Left cardiac atrium (tissue), 4 donors: ENCODE data around the gene STOML1. TPM values are rescaled to one million over a fixed set of nuclear protein-coding genes. Genes with fewer than 3 reads are reported as not detected.
A peak's percentile ranks its signal among the peaks of the same experiment; 100 is the strongest.

Source experiments
- ATAC-seq, 2 donors: fragments of 200-7000 bp; cut with Tn5 transposase; one replicate each; pipeline ENCODE4 v1.9.1; 2020; ENCODE audit warnings: mild to moderate bottlenecking in 2 of 2, moderate library complexity in 2 of 2
- DNase-seq: peaks from one replicate; pipeline ENCODE4 v3.0.0-alpha.2; 2020
- intact Hi-C, 2 donors: fragments of 100-400 bp; cut with DNase I; formaldehyde crosslinking; loops; one replicate each; pipeline versions ENCODE4 v1.14.1 to v1.15.1; 2022 to 2023
- total RNA-seq, 2 donors: library from RNA; stranded (reverse); fragmentation: NEBNext Ultra II Directional; extraction: Animal tissue kit (Norgen Biotek cat#: 25700); gene quantifications; one replicate each; pipeline ENCODE4 v1.2.1, GENCODE V29; 2021
- donor health status: DM: no; HTN: yes; CAD: no.
- donor health status: DM: no; HTN: yes; CAD: no; lungs with severe emphysema.
- donor health status: DM: yes; HTN: yes; CAD: no.
- donor health status: Dilated cardiomyopathy.

The STOML1 gene
- total RNA-seq, 2 donors from 2014 or later = 20.3 to 21.1 TPM

DNA sequence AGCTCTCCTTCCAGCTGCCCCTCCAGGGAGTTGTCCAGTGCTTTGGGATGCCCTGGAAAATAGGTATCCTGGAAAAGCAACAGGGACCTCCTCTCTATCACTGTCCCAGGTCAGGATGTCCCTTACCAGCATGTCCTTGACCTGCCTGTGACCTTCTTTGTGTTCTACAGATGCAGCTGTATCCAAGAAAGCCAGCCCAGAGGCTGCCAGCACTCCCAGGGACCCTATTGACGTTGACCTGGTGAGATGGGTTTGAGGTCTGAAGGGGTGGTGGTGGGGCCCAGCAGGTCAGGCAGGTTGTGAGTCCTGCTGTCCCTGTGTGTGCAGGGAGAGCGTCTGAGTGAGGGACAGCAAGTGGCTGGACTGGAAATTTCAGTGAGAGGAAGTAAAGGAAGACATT, 32.6 kb upstream of the STOML1 start:
- DNase-seq = no peak
- intact Hi-C loops = no loop called here
- no peak for ATAC-seq

DNA sequence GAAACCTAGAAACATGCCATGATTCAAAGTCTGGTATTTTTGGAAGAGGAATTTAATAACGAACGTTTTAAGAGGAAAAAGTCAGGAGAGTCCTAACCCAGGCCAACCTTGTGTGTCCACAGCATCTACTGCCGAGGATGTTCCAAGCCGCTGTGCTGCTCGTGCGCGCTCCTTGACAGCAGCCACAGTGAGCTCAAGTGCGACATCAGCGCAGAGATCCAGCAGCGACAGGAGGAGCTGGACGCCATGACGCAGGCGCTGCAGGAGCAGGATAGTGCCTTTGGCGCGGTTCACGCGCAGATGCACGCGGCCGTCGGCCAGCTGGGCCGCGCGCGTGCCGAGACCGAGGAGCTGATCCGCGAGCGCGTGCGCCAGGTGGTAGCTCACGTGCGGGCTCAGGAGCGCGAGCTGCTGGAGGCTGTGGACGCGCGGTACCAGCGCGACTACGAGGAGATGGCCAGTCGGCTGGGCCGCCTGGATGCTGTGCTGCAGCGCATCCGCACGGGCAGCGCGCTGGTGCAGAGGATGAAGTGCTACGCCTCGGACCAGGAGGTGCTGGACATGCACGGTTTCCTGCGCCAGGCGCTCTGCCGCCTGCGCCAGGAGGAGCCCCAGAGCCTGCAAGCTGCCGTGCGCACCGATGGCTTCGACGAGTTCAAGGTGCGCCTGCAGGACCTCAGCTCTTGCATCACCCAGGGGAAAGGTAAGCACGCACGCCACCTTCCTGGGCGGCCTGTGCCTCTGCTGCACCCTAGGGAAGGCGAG, 30.8 kb upstream of the STOML1 start:
- intact Hi-C loops = no loop called here
- peak in 1 of 2 donors; percentile 17 for ATAC-seq
- DNase-seq = no peak

DNA sequence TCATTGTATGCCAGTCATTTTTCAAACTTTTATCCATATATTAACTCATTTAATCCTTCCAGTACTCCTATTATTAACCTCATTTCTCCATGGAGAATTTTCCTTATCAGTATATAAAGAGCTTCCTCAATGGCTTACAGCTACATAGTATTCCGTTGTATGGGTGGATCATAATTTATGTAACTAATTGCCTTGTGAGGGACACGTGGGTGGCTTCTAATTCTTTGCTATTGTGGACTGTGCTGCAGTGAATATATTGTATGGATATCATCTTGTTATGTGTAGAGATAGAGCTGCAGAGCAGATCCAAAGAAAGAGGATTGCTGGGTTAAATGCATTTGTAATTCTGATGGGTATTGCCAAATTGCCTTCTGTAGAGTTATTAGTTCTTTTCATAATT, 27.6 kb upstream of the STOML1 start:
- DNase-seq (no peak), ATAC-seq (no peak)
- intact Hi-C loops = no loop called here

DNA sequence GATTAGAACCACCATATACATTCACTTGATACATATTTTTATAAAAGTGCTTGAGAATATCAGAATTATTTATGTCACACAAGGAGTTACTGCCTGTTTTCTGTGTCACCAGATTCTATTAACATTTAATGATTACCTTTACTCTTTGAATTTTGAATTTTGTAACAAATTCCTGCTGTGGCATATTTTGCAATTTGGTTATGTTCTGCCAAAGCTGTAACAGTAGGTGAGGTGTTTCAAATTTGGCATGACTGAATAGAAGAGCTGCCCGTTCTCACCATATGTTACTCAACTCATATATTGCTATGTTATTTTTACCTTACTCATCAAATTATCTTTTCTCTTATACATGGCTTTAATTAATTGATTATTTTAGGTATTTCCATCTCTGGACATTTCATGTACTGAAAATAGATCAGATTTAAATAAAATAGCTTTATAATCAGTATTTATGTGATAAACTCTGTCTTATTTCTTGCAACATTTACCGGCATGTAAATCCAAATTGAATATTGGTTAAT, 21.3 kb upstream of the STOML1 start:
- DNase-seq (no peak), ATAC-seq (no peak)
- intact Hi-C loops = no loop called here

DNA sequence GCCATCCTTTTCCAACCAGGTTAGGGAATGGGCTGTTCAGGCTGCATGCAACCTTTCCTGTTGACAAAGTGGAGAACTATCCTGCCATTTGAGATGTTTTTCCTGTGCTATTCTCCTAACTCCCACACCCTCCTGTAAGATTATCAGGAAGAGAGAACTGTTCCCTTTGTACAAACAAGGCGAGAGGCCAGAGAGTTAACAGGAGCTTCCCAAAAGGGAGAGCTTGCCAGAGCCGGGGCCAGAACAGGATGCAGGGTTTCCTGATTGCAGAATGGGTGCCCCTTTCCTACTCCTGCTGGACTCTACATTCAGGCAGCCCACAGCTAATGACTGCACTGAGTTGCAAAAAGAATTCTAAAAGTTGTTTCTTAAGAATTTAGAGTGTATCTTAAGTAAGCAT, 19.5 kb upstream of the STOML1 start:
- DNase-seq (peak; percentile 79), ATAC-seq (peak; percentile 85 to 91)
- intact Hi-C loops = no loop called here

DNA sequence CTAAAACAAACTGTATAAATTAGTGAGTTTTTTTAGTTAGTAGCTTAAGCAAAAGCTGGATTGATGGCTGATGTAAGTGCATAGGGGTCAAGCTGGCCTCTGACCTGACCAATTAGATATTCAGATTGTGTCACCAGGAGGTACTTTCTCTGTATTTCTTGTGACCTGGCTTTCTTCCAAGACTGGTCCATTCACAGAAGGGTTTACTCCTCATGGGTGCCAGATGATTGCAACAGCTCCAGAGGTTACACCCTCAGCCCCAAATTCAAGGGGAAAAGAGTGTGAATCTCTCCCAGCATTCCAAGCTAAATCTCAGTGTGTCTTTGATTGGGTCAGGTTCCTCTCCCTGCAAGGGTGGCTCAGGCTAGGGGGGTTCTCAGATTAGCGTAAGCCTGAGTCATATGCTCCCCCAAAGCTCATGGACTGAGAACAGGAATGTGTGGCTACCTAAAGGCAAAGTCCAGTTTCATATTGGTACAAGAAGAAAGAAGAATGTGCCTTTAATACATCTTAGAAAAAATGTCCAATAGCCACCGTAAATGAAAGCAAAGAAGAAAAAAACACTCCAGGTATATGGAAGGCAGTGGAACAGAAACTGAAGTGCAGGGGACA, 18.9 kb upstream of the STOML1 start:
- DNase-seq (no peak), ATAC-seq (peak; percentile 42 to 48)
- intact Hi-C loops = no loop called here

DNA sequence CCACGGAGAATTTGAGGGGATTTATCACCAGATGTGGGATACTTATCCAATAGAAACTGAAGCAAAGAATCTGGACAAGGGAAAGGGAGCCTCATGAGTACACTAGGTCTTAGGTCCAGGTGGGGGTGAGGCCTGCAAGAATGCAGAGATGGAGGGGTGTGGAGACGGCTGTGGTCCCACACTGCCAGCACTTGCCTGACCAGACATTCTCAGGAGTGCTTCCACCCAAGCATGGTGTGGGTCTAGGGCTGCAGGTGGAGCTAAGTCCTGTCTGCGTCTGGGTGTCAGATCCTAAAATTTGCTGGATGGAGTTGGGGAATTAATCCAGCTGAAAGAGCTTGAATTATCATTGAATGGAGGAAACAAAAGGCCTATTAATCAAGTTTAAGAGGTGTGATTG, 16.8 kb upstream of the STOML1 start:
- ATAC-seq (no peak), DNase-seq (no peak)
- intact Hi-C loops = no loop called here

DNA sequence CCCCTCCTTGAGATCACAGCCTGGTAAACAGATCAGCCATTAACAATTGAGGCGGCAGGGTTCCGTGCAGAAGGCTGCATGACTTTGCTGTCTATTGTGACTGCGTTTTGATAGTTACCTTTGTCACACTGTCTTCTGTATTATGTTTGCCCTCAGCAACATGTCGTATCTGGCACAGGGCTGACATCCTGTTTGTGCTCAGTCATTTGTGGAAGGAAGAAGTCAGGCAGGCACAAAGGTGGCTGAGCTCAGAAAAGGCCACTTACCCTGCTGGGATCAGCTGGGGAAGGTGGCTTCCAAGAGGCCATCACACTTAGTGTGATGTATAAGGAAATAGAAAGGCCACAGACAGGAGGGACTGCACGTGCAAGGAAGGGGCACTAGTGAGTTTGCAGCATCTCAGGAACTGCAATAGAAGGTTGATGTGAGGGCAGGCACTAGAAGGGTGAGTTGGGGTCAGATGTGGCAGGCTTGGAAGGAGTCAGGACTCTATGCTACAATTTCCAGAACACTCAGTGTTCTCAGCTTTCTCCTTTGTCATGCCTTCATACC, 15.8 kb upstream of the STOML1 start:
- DNase-seq = no peak
- no peak for ATAC-seq
- intact Hi-C loops = no loop called here

DNA sequence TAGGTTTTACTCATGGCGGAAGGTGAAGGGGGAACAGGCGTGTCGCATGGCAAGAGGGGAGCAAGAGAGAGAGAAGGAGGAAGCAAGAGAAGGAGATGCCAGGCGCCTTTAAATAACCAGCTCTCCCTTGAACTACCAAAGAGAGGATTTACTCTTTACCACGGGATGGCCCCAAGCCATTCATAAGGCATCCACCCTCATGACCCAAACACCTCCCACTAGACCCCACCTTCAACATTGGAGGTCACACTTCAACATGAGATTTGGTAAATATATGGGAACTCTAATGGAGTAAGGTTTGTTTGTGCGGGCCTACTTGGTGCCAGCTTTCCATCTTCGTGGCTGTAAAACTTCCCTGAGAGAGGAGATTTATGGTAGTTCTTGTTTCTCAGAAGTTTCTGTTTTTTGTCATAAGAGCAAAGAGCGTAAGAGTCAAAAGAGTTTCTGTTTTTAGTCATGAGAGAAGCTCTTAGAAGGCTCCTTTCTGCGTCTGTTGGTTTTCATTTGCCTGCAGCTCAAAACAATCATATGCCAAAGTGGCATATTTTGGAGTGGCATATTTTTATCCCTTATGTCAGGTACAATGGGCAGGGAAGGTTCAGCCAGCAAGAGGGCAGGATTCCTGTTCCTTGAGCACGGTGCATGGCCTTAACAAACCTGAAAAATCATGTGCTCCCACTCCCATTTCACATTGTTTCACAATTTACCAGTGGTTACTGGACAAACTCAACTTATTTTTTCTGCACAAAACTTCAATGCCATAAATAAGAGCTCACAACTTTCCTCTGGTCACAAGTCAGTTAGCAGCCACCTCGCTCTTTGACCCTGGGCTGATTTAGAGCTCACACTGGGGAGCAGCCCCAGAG, 14.9 kb upstream of the STOML1 start:
- DNase-seq = no peak
- ATAC-seq = no peak
- intact Hi-C loops = no loop called here

DNA sequence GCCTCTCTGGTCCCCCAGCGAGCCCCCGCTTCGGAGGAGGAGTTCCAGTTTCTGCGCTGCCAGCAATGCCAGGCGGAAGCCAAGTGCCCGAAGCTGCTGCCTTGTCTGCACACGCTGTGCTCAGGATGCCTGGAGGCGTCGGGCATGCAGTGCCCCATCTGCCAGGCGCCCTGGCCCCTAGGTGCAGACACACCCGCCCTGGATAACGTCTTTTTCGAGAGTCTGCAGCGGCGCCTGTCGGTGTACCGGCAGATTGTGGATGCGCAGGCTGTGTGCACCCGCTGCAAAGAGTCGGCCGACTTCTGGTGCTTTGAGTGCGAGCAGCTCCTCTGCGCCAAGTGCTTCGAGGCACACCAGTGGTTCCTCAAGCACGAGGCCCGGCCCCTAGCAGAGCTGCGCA, 5.9 kb upstream of the STOML1 start:
- DNase-seq (no peak), ATAC-seq (no peak)
- intact Hi-C loops = no loop called here

DNA sequence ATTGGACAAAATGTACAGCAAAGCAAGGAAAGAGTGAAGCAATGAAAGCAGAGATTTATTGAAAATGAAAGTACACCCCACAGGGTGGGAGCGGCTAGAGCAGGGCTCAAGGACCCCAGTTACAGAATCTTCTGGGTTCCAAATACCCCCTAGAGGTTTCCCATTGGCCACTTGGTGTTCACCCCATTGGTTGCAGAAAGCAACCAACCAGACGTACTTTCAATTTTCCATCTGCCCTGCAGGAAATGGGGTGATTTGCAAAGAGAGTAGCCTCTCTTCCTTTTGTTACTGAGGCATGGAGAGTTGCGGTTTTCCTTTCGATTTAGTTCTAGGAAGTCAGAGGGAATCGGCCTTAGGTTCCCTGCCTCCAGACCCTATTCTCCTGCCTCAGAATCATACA, 4.8 kb upstream of the STOML1 start:
- intact Hi-C loops = no loop called here
- DNase-seq (no peak), ATAC-seq (no peak)

DNA sequence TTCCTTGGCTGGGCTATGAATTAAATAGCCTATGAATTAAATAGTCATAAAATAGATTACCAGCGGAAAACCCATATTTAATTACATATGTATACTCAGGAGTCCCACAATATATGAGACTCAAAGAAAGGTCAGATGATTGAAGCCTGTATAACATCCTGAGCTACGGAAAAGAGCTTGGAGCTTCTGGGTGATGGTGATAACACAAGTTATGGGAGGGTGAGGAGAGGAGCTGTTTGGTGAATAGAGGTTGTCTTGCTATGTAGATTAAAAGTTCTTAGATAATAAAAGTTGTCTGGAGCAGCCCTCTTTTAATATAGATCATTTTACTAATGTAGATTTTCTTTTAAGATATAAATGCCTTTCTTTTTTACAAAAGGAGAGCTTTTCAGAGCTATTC, 4.2 kb upstream of the STOML1 start:
- no peak for ATAC-seq
- intact Hi-C loops = no loop called here

DNA sequence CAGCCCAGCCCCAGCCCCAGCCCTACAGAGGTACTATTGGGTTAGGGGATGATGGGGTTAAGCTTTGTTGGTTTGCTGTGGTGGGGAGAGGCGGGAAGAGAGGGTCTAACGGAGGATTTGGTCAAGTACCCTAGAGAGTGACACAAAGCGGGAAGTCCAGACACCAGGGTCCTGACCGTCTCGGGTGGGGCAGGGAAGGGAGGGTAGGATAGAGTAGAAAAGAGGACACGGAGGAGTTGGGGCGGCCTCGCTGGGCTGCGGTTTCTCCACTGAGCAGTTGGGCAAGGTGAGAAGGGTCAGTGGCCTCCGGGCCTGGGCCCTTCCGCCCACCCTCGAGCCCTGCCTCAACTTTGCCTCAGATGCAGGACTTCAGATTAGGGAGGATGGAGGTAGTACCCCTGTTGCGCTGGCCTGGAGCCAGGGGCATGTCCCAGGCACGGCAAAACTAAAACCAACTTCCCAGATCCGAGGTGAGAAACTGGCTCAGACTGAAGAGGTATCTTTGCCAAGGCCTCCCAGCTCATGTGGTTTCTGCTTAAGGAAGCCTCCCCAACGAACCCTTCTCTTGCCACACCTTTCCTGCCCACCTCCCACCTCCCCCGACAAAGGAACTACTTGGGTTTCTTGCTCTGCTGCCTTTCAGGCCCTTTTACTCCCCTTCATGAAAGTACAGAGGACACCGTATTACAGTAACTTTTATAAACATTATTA, 3.0 kb upstream of the STOML1 start:
- ATAC-seq (peak in 1 of 2 donors; percentile 4), DNase-seq (no peak)
- intact Hi-C loops = no loop called here

More for the DNA sequence above, 4.2 kb upstream of the STOML1 start:
- no peak for DNase-seq

DNA sequence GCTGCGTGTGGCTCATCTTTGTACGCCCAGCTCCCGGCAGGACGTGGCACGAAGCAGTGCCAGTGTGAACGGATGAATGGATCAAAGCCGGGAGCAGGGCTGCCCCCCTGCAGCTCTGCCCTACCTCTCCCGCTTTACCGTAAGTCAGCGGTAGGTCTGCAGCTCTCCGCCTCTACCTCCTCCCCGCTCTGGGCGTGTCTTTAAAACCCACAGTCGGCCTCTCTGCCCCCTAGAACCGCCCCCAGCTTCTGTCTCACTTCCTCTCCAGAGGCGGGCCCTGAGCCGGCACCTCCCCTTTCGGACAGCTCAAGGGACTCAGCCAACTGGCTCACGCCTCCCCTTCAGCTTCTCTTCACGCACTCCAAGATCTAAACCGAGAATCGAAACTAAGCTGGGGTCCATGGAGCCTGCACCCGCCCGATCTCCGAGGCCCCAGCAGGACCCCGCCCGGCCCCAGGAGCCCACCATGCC, 2.4 kb upstream of the STOML1 start, which contains the start of gene PML:
Gene PML (plus strand): TSS at position 304 of the 471 bp plus-strand sequence. CDS start 97 bp downstream, at position 401.
- peak; percentile 98 for DNase-seq
- ATAC-seq = peak; percentile 83 to 87
- intact Hi-C loops = no loop called here

DNA sequence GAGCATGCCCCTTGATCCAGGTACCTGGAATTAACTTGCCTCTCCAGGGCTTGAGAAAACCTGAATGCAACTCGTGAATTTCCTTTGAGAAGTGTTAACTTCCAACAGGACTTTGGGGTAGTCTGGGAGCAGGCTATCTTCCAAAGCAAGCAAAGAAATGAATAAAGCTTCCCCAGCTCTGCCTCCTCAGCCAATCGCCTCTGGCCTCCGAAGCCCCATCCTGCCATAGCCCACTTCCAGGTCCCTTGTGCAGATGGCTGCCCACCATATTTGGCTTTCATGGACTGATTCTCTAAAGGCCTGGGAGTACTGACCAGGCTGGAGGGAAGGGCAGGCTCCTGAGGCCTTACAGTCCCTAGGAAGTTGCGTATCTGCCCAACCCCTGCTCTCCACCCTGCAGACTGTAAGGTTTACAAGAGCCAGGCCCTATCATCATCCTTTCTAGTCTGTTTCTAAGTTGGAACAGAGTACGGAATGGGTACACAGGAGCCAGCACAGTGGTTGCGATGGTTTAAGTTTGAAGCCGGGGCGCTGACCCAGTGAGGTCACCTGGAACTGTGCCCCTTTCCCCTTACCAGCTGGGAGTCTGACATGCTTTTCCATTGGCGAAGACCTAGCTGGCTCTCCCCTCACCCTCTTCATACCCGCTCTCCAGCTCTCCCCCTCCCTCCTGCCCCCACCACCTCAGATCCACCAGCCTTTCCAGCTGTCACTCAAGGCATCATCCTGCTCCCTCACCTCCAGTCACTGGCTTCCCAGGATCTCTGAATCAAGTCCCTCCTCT, 1.3 kb upstream of the STOML1 start:
- ATAC-seq (no peak), DNase-seq (no peak)
- intact Hi-C loops = no loop called here

DNA sequence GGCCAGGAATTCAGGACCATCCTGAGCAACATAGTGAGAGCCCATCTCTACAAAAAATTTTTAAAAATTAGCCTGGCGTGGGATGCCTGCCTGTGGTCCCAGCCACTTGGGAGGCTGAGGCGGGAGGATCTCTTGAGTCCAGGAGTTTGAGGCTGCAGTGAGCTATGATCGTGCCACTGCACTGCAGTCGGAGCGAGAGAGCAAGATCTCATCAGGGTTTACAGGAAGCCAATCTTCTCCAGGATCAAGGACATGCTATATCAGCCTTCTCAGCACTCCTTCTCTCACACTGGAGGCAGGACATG, 451 bp upstream of the STOML1 start:
- no peak for ATAC-seq
- intact Hi-C loops = no loop called here
- no peak for DNase-seq

DNA sequence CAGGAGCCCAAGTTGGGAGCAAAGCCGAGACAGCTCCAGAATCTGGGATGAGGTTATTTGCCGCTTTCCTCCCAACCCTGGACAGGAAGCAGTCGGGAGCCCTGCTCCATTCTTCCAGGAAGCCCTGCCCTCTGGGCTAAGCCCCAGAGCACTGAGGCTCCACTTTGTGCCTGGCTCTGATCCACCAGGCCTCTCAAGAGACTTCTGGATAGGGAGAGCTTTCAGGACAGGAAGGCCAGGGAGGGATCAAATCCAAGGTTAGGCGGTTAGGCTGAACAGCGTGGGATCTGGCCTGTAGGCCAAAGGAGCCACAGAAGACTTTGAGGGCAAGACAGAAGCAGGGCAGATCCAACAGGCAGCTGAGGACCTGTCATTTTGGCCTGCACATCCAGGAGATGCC, 835 bp downstream of the STOML1 start:
- intact Hi-C loops = no loop called here
- ATAC-seq (peak; percentile 62 to 65), DNase-seq (peak; percentile 92)
